ENCODE data around the gene FOLR2. TPM values are rescaled to one million over a fixed set of nuclear protein-coding genes. Genes with fewer than 3 reads are reported as not detected.

FOLR2 gene
- total RNA-seq, 6 experiments from 2014 or later: 3.3 to 28.3 (median 8.6) TPM

- ATAC-seq (no peak), DNase-seq (peak in 1 of 3 donors; percentile 41)
- peaks cover 0 to 7% (median 0%) of the 10 kb centered on the region in 4 donors for H3K4me1 ChIP-seq
- H3K4me3 ChIP-seq: no peak overlapping the region
- no peaks in the 10 kb centered on the region for H3K9me3 ChIP-seq
- intact Hi-C loops (cut with DNase I): no loop called here
- 80% methylated on average over 3 of the region's 14 CpGs for WGBS (ENCODE audit: insufficient coverage, low coverage, low lambda C conversion rate, missing lambda C conversion rate)
- no peaks in the 10 kb centered on the region for H3K27me3 ChIP-seq
- peaks cover 0 to 41% (median 9%) of the 10 kb centered on the region in 4 donors for H3K36me3 ChIP-seq
- no peak overlapping the region for H3K27ac ChIP-seq
- TF ChIP-seq POLR2A (IDR thresholded peaks at IDR 0.05): no peak
- TF ChIP-seq, protein P1, sequence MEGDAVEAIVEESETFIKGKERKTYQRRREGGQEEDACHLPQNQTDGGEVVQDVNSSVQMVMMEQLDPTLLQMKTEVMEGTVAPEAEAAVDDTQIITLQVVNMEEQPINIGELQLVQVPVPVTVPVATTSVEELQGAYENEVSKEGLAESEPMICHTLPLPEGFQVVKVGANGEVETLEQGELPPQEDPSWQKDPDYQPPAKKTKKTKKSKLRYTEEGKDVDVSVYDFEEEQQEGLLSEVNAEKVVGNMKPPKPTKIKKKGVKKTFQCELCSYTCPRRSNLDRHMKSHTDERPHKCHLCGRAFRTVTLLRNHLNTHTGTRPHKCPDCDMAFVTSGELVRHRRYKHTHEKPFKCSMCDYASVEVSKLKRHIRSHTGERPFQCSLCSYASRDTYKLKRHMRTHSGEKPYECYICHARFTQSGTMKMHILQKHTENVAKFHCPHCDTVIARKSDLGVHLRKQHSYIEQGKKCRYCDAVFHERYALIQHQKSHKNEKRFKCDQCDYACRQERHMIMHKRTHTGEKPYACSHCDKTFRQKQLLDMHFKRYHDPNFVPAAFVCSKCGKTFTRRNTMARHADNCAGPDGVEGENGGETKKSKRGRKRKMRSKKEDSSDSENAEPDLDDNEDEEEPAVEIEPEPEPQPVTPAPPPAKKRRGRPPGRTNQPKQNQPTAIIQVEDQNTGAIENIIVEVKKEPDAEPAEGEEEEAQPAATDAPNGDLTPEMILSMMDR (IDR thresholded peaks at IDR 0.05): no peak
Measured at GRCh38 chr11:72227316-72228228, 11.0 kb downstream of the FOLR2 start.

DNA sequence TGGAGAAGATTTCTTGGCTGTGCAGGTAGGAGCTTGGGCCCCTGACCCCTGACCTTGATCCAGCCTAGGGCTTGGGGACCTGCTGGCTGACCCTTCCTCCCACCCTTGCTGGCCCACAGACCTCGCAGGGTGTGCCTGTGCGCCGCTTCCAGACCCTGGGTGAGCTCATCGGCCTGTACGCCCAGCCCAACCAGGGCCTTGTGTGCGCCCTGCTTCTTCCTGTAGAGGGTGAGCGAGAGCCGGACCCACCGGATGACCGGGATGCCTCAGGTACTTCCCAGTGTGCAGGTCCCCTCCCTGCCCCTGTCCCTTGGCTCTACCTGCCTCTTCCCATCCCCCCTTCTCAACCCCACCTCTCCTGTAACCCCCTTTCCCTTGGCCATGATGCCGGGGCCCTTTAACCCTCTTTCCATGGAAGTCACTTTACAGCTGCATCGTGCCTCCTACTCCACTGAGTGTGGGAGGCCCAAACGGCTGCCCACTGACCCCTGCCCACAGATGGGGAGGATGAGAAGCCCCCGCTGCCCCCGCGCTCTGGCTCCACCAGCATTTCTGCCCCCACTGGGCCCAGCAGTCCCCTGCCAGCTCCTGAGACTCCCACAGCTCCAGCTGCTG is 11.7 kb downstream of the FOLR2 start:
- Histone ChIP-seq H3K9me3 (no peaks in the 10 kb centered on the region), H3K36me3 (peaks cover 0 to 48% (median 14%) of the 10 kb centered on the region in 4 donors), H3K27me3 (no peaks in the 10 kb centered on the region), H3K4me1 (peaks cover 0 to 5% (median 0%) of the 10 kb centered on the region in 4 donors), H3K27ac (no peak overlapping the region), H3K4me3 (no peak overlapping the region)
- DNase-seq: peak in 1 of 3 donors; percentile 45
- no peak for ATAC-seq
- WGBS (ENCODE audit: insufficient coverage, low coverage, low lambda C conversion rate, missing lambda C conversion rate): 83% methylated on average over 8 of the region's 16 CpGs
- TF ChIP-seq, protein P1 (IDR thresholded peaks at IDR 0.05): no peak
- no peak for TF ChIP-seq POLR2A (IDR thresholded peaks at IDR 0.05)
- intact Hi-C loops (cut with DNase I): no loop called here

DNA sequence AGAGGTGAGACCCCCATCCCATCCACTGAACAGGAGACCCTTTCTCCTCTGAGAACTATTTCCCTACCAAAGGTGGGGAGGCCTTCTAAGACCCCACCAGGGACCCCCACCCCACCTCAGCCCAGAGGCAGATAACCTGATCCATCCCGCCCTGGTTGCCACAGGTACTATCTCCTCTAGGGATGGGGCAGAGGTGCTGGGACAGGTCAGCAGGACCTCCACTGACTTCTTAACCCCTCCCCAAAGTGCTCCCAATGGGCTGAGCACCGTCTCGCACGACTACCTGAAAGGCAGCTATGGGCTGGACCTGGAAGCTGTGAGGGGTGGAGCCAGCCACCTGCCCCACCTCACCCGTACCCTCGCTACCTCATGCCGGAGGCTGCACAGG is 12.2 kb downstream of the FOLR2 start:
- ATAC-seq: no peak

DNA sequence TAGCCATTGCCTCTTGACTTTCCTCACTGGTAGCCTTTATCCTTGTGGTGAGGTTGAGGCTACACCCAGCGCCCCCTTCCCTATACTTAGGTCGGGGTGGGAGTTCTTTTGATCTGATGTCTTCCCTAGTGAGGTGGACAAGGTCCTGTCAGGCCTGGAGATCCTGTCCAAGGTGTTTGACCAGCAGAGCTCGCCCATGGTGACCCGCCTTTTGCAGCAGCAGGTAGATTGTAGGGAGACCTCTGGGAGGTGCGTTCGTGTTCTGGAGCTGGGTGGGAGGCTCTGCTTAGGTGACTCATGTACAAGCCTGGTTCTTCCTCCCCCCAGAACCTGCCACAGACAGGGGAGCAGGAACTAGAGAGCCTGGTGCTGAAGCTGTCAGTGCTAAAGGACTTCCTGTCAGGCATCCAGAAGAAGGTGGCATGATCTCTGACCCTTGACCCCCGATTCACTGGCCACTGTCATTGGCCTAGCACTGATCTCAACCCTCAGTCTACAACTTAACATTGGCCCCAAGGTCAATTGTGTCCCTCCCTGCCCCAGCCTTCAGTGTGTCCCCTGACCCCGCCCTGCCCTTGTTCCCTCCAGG is 12.8 kb downstream of the FOLR2 start:
- WGBS (ENCODE audit: insufficient coverage, low coverage, low lambda C conversion rate, missing lambda C conversion rate): 100% methylated on average over 1 of the region's 8 CpGs
- H3K4me3 ChIP-seq: no peak overlapping the region
- peak in 1 of 3 donors; percentile 41 for DNase-seq
- intact Hi-C loops (cut with DNase I): no loop called here
- peaks cover 0 to 57% (median 15%) of the 10 kb centered on the region in 4 donors for H3K36me3 ChIP-seq
- H3K27ac ChIP-seq: no peak overlapping the region
- peaks cover 0 to 5% (median 0%) of the 10 kb centered on the region in 4 donors for H3K4me1 ChIP-seq
- no peak for TF ChIP-seq POLR2A (IDR thresholded peaks at IDR 0.05)
- TF ChIP-seq, protein P1 (IDR thresholded peaks at IDR 0.05): no peak
- H3K9me3 ChIP-seq: no peaks in the 10 kb centered on the region
- ATAC-seq: no peak
- no peaks in the 10 kb centered on the region for H3K27me3 ChIP-seq

More for the DNA sequence above, 12.2 kb downstream of the FOLR2 start:
- no peaks in the 10 kb centered on the region for H3K9me3 ChIP-seq
- H3K27ac ChIP-seq: no peak overlapping the region
- H3K4me3 ChIP-seq: no peak overlapping the region
- TF ChIP-seq POLR2A (IDR thresholded peaks at IDR 0.05): no peak
- TF ChIP-seq, protein P1 (IDR thresholded peaks at IDR 0.05): no peak
- no CpG with 5 or more reads among the region's 7 CpGs for WGBS (ENCODE audit: insufficient coverage, low coverage, low lambda C conversion rate, missing lambda C conversion rate)
- DNase-seq: no peak
- intact Hi-C loops (cut with DNase I): no loop called here
- peaks cover 0 to 53% (median 14%) of the 10 kb centered on the region in 4 donors for H3K36me3 ChIP-seq
- H3K4me1 ChIP-seq: peaks cover 0 to 5% (median 0%) of the 10 kb centered on the region in 4 donors
- H3K27me3 ChIP-seq: no peaks in the 10 kb centered on the region

Data from right lobe of liver (tissue), 6 donors.